Uterus (tissue), 4 donors: ENCODE data around the gene C1orf52. TPM values are rescaled to one million over a fixed set of nuclear protein-coding genes. Genes with fewer than 3 reads are reported as not detected.

ENCODE experiments used
- DNase-seq, 2 donors: peaks; one replicate each; pipeline ENCODE4 v3.0.0-alpha.2; 2019 to 2020
- H3K27ac ChIP-seq, 2 donors: fragments of 200-600 bp; sonication (generic); 1 replicate in 1 of 2; 2 replicates in 1 of 2; pipeline ENCODE4 v1.5.1; 2016 to 2018
- H3K27me3 ChIP-seq, 2 donors: fragments of 200-600 bp; sonication (generic); one replicate each; pipeline ENCODE4 v1.5.1; 2018 to 2019; ENCODE audit warnings: control low read depth in 1 of 2
- H3K36me3 ChIP-seq, 2 donors: fragments of 200-600 bp; sonication (generic); one replicate each; pipeline ENCODE4 v1.5.1; 2019; ENCODE audit warnings: control low read depth in 1 of 2
- H3K4me1 ChIP-seq, 2 donors: fragments of 200-600 bp; sonication (generic); one replicate each; pipeline ENCODE4 v1.5.1; 2018 to 2019; ENCODE audit warnings: control low read depth in 1 of 2
- H3K4me3 ChIP-seq, 2 donors: fragments of 200-600 bp; sonication (generic); 1 replicate in 1 of 2; 2 replicates in 1 of 2; pipeline ENCODE4 v1.5.1; 2018 to 2019; ENCODE audit warnings: mild to moderate bottlenecking in 1 of 2
- H3K9me3 ChIP-seq, 2 donors: fragments of 200-600 bp; sonication (generic); one replicate each; pipeline ENCODE4 v1.5.1; 2019; ENCODE audit warnings: control low read depth in 1 of 2
- CTCF ChIP-seq, 4 experiments: fragments of 200-600 bp in 2 of 4; fragments of 450-650 bp in 2 of 4; sonication (generic) in 2 of 4; IDR thresholded peaks; one replicate each; pipeline ENCODE4 v1.5.1; 2016 to 2019; ENCODE audit warnings: antibody characterized with exemption in 4 of 4, mild to moderate bottlenecking in 2 of 4, moderate library complexity in 1 of 4
- POLR2A ChIP-seq, 2 donors: fragments of 450-650 bp; IDR thresholded peaks; one replicate each; pipeline ENCODE4 v1.6.1; 2016; ENCODE audit warnings: antibody characterized with exemption in 2 of 2, mild to moderate bottlenecking in 1 of 2, moderate library complexity in 1 of 2
- intact Hi-C: fragments of 100-400 bp; cut with DNase I; formaldehyde crosslinking; loops from one replicate; pipeline ENCODE4 v1.15.1; 2023; ENCODE audit warnings: low total_unique reads
- total RNA-seq, 4 donors: library from RNA; depleted of rRNA in 3 of 4; stranded (reverse); fragments of >200 nt in 3 of 4; gene quantifications; one replicate each; pipeline versions ENCODE4 v1.1.0 to v1.2.4, GENCODE V29; 2014 to 2023
- donor health status: DM: yes; HTN: yes; CAD: no.

C1orf52 gene
- total RNA-seq, 4 donors from 2014 or later: 22.3 to 47.6 (median 28.8) TPM

- Histone ChIP-seq H3K27me3 (no peaks in the 10 kb centered on the region), H3K9me3 (no peaks in the 10 kb centered on the region), H3K4me1 (no peaks in the 10 kb centered on the region), H3K27ac (no peak overlapping the region), H3K4me3 (no peak overlapping the region), H3K36me3 (no peaks in the 10 kb centered on the region)
- no peak for TF ChIP-seq POLR2A (IDR thresholded peaks at IDR 0.05)
- no peak for TF ChIP-seq CTCF (IDR thresholded peaks at IDR 0.05)
- no peak for DNase-seq
- intact Hi-C loops: no loop called here
Observed at GRCh38 chr1:85216697-85217096, 42.8 kb downstream of the C1orf52 start.

GRCh38 chr1:85214654-85215053 lies 44.8 kb downstream of the C1orf52 start:
- TF ChIP-seq POLR2A (IDR thresholded peaks at IDR 0.05) (no peak), CTCF (IDR thresholded peaks at IDR 0.05) (no peak)
- no peak overlapping the region for H3K4me3 ChIP-seq
- intact Hi-C loops: no loop called here
- no peaks in the 10 kb centered on the region for H3K4me1 ChIP-seq
- no peaks in the 10 kb centered on the region for H3K27me3 ChIP-seq
- no peak for DNase-seq
- no peak overlapping the region for H3K27ac ChIP-seq
- no peaks in the 10 kb centered on the region for H3K9me3 ChIP-seq
- H3K36me3 ChIP-seq: no peaks in the 10 kb centered on the region

GRCh38 chr1:85208488-85208887 lies 51.0 kb downstream of the C1orf52 start:
- no peaks in the 10 kb centered on the region for H3K36me3 ChIP-seq
- no peak for DNase-seq
- H3K27ac ChIP-seq: no peak overlapping the region
- no peaks in the 10 kb centered on the region for H3K27me3 ChIP-seq
- no peaks in the 10 kb centered on the region for H3K9me3 ChIP-seq
- intact Hi-C loops: no loop called here
- no peak overlapping the region for H3K4me3 ChIP-seq
- TF ChIP-seq CTCF (IDR thresholded peaks at IDR 0.05) (no peak), POLR2A (IDR thresholded peaks at IDR 0.05) (no peak)
- H3K4me1 ChIP-seq: no peaks in the 10 kb centered on the region

- no peaks in the 10 kb centered on the region for H3K9me3 ChIP-seq
- intact Hi-C loops: loop anchor here (5.0 kb wide), 1 partner anchor 54 kb away; the partner anchor contains the start of gene C1orf52
- H3K4me3 ChIP-seq: no peak overlapping the region
- TF ChIP-seq CTCF (IDR thresholded peaks at IDR 0.05) (no peak), POLR2A (IDR thresholded peaks at IDR 0.05) (no peak)
- peaks cover 0 to 3% of the 10 kb centered on the region in 2 donors for H3K4me1 ChIP-seq
- H3K36me3 ChIP-seq: no peaks in the 10 kb centered on the region
- H3K27ac ChIP-seq: no peak overlapping the region
- H3K27me3 ChIP-seq: no peaks in the 10 kb centered on the region
- no peak for DNase-seq
Observed at GRCh38 chr1:85203573-85204171, 55.8 kb downstream of the C1orf52 start.

- Histone ChIP-seq H3K27me3 (no peaks in the 10 kb centered on the region), H3K9me3 (no peaks in the 10 kb centered on the region), H3K4me3 (no peak overlapping the region), H3K4me1 (peaks cover 0 to 8% of the 10 kb centered on the region in 2 donors), H3K36me3 (no peaks in the 10 kb centered on the region), H3K27ac (no peak overlapping the region)
- intact Hi-C loops: loop anchor here (5.0 kb wide), 1 partner anchor 54 kb away; the partner anchor contains the start of gene C1orf52
- no peak for DNase-seq
- TF ChIP-seq CTCF (IDR thresholded peaks at IDR 0.05): no peak
- TF ChIP-seq POLR2A (IDR thresholded peaks at IDR 0.05): no peak
Observed at GRCh38 chr1:85202864-85203255, 56.6 kb downstream of the C1orf52 start.
